HEK293T (cell line): Measurements from ENCODE around the gene COL26A1.

Experiments used
- ELF4 ChIP-seq: fragments of 450-650 bp; IDR thresholded peaks from 2 replicates; pipeline ENCODE4 v1.6.1; 2017; ENCODE audit warnings: antibody characterized with exemption
- SP1 ChIP-seq: fragments of 450-650 bp; IDR thresholded peaks from 2 replicates; pipeline ENCODE4 v1.6.1; 2017
- TARDBP ChIP-seq: fragments of 450-650 bp; IDR thresholded peaks from 2 replicates; pipeline ENCODE4 v1.6.1; 2016

DNA sequence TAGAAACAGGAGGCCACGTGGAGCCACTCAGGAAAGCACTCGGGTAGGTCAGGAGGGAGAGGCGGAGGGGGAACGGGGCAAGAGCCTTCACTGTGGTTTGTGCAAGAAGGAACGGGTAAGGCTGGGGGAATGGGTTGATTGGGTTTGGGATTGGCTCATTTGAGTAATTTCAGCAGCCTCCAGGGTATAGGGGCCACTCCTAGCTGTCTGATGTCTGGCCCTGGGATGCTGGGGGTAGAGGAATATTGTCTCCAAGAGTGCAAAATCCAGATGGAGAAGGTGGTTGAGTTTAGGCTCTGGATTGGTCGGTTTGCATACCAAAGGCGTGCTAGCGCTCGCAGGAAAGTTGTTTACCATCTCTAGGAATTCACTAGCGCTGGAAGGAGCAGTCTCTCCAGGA is 219.2 kb downstream of the COL26A1 start:
- TF ChIP-seq SP1 (no peak), ELF4 (no peak), TARDBP (no peak)
